ENCODE measurements around the gene HGD. TPM values are rescaled to one million over a fixed set of nuclear protein-coding genes. Genes with fewer than 3 reads are reported as not detected.

Gene HGD
- total RNA-seq, 1 donor from 2014 or later, result 0.52 TPM

DNA sequence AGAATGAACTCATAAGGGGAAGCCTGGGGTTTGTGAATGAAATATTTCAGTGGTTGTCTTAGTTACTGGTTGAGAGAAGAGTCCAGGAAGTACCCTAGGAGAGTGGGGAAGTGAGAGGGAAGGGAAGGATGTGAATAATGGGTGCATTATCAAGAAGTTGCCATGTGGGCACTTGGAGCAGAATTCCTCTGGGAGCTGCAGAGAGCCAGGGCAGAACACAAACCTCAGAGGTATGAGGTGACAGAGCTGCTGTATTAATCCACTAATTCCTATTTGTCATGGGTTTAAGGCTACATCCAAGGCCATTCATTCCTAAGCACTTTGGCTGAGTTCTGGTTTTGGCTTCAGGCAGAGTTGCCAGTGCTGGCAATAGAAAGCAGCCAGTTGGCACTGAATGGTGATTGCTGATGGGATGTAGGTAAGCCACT, 56.9 kb downstream of the HGD start:
- Histone ChIP-seq H2AFZ (ENCODE audit: low read depth, low read length) (no peak overlapping the region), H3K9me3 (ENCODE audit: insufficient read depth, low read depth, low read length) (peaks cover 7% of the 10 kb centered on the region), H3K27me3 (ENCODE audit: insufficient read depth, low read length) (no peaks in the 10 kb centered on the region), H3K4me1 (ENCODE audit: insufficient read depth, low read length) (no peaks in the 10 kb centered on the region), H3K4me3 (ENCODE audit: insufficient read depth, low read depth, low read length) (no peak overlapping the region), H3K79me2 (ENCODE audit: insufficient read depth, low read length) (no peaks in the 10 kb centered on the region), H3K9ac (ENCODE audit: low read length) (no peak overlapping the region), H3K36me3 (ENCODE audit: insufficient read depth, low read length) (no peaks in the 10 kb centered on the region), H3K27ac (ENCODE audit: low read depth, low read length) (no peak overlapping the region), H4K20me1 (ENCODE audit: insufficient read depth, low read length) (no peaks in the 10 kb centered on the region), H3K4me2 (ENCODE audit: low read length) (no peak overlapping the region)
- DNase-seq (ENCODE audit: low read depth) (no peak), FAIRE-seq (no peak)
- TF ChIP-seq EZH2 (IDR thresholded peaks at IDR 0.05; ENCODE audit: insufficient read depth, low read length) (no peak), CTCF (IDR thresholded peaks at IDR 0.05; ENCODE audit: insufficient read depth, low read depth, low read length) (no peak)
- Mint-ChIP-seq H3K4me3 (ENCODE audit: unreplicated experiment) (no peak overlapping the region), H3K4me1 (ENCODE audit: low read depth, unreplicated experiment) (no peaks in the 10 kb centered on the region), H3K27me3 (ENCODE audit: low read depth, unreplicated experiment) (no peaks in the 10 kb centered on the region), H3K27ac (ENCODE audit: unreplicated experiment) (no peak overlapping the region), H3K36me3 (ENCODE audit: low read depth, unreplicated experiment) (no peaks in the 10 kb centered on the region), H3K9me3 (ENCODE audit: unreplicated experiment) (peaks cover 18% of the 10 kb centered on the region)

GRCh38 chr3:120623727-120624093, 58.3 kb downstream of the HGD start:
- Mint-ChIP-seq H3K9me3 (ENCODE audit: unreplicated experiment) (peaks cover 15% of the 10 kb centered on the region), H3K27me3 (ENCODE audit: low read depth, unreplicated experiment) (no peaks in the 10 kb centered on the region), H3K27ac (ENCODE audit: unreplicated experiment) (no peak overlapping the region), H3K4me1 (ENCODE audit: low read depth, unreplicated experiment) (no peaks in the 10 kb centered on the region), H3K36me3 (ENCODE audit: low read depth, unreplicated experiment) (no peaks in the 10 kb centered on the region), H3K4me3 (ENCODE audit: unreplicated experiment) (no peak overlapping the region)
- Histone ChIP-seq H2AFZ (ENCODE audit: low read depth, low read length) (no peak overlapping the region), H3K4me1 (ENCODE audit: insufficient read depth, low read length) (no peaks in the 10 kb centered on the region), H3K4me2 (ENCODE audit: low read length) (no peak overlapping the region), H3K4me3 (ENCODE audit: insufficient read depth, low read depth, low read length) (no peak overlapping the region), H3K9me3 (ENCODE audit: insufficient read depth, low read depth, low read length) (peaks cover 7% of the 10 kb centered on the region), H3K27ac (ENCODE audit: low read depth, low read length) (no peak overlapping the region), H3K36me3 (ENCODE audit: insufficient read depth, low read length) (no peaks in the 10 kb centered on the region), H3K79me2 (ENCODE audit: insufficient read depth, low read length) (no peaks in the 10 kb centered on the region), H3K27me3 (ENCODE audit: insufficient read depth, low read length) (no peaks in the 10 kb centered on the region), H4K20me1 (ENCODE audit: insufficient read depth, low read length) (no peaks in the 10 kb centered on the region), H3K9ac (ENCODE audit: low read length) (no peak overlapping the region)
- DNase-seq (ENCODE audit: low read depth) (no peak), FAIRE-seq (no peak)
- TF ChIP-seq CTCF (IDR thresholded peaks at IDR 0.05; ENCODE audit: insufficient read depth, low read depth, low read length), result no peak
- no peak for TF ChIP-seq EZH2 (IDR thresholded peaks at IDR 0.05; ENCODE audit: insufficient read depth, low read length)

- Histone ChIP-seq H3K36me3 (ENCODE audit: insufficient read depth, low read length) (no peaks in the 10 kb centered on the region), H3K4me1 (ENCODE audit: insufficient read depth, low read length) (no peaks in the 10 kb centered on the region), H3K79me2 (ENCODE audit: insufficient read depth, low read length) (no peaks in the 10 kb centered on the region), H3K27me3 (ENCODE audit: insufficient read depth, low read length) (no peaks in the 10 kb centered on the region), H4K20me1 (ENCODE audit: insufficient read depth, low read length) (no peaks in the 10 kb centered on the region), H3K9ac (ENCODE audit: low read length) (no peak overlapping the region), H3K27ac (ENCODE audit: low read depth, low read length) (no peak overlapping the region), H3K4me3 (ENCODE audit: insufficient read depth, low read depth, low read length) (no peak overlapping the region), H3K9me3 (ENCODE audit: insufficient read depth, low read depth, low read length) (peaks cover 7% of the 10 kb centered on the region), H3K4me2 (ENCODE audit: low read length) (no peak overlapping the region), H2AFZ (ENCODE audit: low read depth, low read length) (no peak overlapping the region)
- TF ChIP-seq EZH2 (IDR thresholded peaks at IDR 0.05; ENCODE audit: insufficient read depth, low read length) (no peak), CTCF (IDR thresholded peaks at IDR 0.05; ENCODE audit: insufficient read depth, low read depth, low read length) (no peak)
- Mint-ChIP-seq H3K4me3 (ENCODE audit: unreplicated experiment) (no peak overlapping the region), H3K27ac (ENCODE audit: unreplicated experiment) (no peak overlapping the region), H3K36me3 (ENCODE audit: low read depth, unreplicated experiment) (no peaks in the 10 kb centered on the region), H3K4me1 (ENCODE audit: low read depth, unreplicated experiment) (no peaks in the 10 kb centered on the region), H3K9me3 (ENCODE audit: unreplicated experiment) (peaks cover 14% of the 10 kb centered on the region), H3K27me3 (ENCODE audit: low read depth, unreplicated experiment) (no peaks in the 10 kb centered on the region)
- FAIRE-seq, result no peak
- DNase-seq (ENCODE audit: low read depth), result peak; percentile 57
Observed at GRCh38 chr3:120622870-120623726, 58.9 kb downstream of the HGD start.

Measured in astrocyte (in vitro differentiated cells and primary cell).